ENCODE data around the gene HDAC5.
"Not testable (repeated sequence)": the region's sequence is repeated elsewhere in the genome, so short reads cannot be mapped to it uniquely, and the experiment has no call there.

HDAC5 gene

DNA sequence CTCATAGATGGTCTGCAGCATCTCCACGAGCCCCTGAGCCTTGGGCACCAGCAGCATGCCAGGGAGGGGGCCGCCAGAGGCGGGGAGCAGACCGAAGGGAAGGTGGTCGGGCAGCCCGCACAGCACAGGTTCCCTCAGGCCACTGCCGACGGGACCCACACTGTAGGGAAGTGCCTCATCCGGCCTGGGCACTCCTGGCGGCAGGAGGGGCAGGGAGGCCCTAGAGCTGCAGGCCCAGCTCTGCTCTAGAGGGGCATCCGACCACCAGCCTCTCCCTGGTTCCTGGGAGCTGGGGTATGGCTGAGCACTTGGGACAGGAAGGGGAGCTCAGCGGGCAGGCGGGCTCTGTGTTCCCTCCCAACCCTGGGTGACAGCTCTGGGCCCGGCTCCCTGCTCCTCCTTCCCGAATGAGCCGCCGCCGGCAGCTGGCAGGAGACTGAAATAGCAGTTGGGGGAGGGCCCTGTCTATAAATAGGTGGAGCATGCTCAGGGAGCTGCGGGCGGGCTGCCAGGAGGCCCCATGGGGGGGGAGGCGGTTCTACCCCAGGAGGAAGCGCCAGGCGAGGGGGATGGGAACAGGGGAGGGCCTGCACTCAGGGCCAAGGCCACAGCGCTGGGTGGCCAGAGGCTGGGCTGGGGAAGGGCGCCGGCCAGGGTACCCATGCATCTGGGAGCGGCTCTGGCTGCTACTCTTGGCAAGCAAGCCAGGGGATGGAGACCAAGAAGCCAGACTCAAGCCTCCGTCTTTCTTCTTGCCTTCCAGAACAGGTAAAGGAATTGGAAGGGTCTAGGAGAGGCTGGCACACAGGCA is 12.4 kb downstream of the HDAC5 start:
- DNase-seq: peak; percentile 98

DNA sequence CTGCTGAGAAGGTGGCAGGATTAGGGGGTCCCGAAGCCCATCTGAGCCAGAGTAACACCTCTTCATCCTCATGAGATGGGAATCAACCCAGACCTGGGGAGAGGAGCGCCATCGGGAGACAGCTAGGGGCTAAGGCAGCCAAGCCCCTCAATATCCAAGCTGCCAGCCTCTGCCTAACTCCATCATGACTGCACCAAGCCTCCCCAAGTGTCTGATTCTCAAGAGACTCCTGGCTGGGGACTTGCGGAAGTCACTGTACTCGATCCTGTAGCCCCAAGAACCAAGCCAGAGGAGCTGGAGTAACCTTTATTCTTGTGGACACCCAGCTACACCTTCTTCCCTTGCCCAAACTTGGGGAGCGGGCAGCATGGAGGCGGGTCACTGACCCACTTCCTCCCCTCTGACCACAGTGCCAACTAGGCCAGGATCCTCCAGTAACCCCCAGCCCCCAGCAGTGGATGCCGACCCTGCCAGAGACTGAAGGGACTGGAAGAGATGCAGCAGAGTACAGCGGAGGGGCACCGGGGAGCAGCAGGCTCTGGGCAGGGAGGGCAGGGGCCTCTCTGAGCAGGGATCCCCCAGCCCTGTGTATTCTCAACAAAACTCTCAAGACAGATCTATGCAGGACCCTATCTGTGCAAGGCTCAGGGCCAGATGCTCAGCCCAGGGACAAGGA is 13.3 kb downstream of the HDAC5 start:
- no peak for DNase-seq

DNA sequence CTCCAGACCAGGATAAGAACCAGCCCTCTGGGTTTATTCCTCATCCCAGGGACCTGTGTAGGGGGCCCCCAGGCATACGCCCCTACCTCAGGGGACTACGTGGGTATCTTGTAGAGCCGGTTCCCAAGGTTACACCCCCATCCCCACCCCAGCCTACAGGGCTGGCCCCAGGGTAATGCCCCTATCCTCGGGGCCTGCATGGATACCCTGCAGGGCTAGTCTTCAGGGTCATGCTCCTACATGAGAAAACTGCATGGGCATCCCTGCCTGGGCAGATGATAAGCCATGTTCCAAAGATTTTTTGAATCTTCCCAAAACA is 14.2 kb downstream of the HDAC5 start:
- no peak for DNase-seq

DNA sequence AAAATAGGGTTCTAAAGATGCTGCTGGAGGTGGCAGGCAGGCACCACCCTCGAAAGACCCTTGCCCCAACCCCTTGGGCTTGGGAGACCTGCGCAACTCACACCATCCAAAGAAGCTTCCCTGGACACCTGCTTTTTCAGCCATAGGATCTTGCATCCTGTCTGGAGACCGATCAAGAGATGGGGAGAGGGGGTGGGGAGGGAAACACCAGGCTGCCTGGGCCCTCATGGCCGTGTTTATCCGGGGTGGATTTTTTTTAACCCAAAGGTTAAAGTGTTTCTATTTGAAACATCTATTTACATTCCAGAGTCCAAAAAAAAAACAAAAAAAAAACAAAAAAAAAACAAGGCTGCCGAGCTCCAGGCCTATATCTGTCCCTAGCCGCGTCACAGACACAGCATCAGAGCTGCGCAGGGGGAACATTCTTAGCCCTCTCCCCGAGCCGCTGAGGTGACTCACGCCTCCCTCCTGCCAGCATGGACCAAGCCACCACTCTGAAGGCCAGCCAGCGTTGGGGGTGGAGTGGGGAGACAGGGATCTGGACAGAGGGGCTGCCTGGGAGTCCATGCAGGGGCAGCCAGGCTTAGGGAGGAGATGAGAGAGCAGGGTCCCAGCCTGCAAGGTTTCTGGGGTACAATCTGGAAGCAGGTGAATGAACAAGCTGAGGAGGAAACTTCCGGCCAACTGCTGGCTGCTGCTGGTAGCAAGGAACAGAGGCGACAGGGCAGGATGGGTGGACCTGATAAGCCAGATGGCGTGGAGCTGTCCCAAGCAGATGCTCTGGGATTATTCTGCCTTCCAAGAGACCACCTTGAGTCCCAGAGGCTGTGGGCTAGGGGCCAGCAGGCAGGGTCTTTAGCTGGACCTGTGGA is 14.8 kb downstream of the HDAC5 start:
- no peak for DNase-seq

DNA sequence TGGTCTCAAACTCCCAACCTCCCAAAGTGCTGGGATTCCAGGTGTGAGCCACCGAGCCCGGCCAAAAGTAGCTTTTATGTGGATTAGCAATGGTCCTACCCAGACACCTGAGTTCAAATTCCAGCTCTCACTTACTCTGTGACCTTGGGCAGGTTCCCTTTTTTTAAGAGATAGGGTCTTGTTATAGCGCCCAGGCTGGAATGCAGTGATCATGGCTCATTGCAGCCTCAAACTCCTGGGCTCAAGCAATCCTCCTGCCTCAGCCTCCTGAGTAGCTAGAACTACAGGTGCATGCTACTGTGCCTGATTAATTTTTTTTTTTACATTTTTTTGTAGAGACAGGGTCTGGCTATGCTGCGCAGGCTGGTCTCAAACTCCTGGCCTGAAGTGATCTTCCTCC is 16.6 kb downstream of the HDAC5 start:
- DNase-seq: no peak

DNA sequence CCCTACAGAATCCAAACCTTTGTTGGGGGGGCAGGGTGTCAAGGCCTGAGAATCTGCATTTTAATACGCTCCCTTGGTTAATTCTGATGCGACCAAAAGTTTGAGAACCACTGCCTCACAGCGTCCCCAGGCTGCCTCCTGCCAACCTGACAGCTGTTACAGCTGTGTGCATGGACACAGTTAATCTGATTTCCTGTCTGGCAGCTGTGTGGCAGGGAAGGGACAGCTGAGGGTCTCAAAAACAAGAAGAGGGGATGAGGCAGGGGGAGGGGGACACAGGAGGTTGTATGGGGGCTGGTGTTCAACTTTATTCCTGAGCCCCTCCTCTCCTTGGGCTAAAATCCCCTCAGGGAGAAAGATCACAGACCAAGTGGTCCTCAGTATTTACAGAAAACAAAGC is 17.5 kb downstream of the HDAC5 start:
- peak; percentile 61 for DNase-seq

DNA sequence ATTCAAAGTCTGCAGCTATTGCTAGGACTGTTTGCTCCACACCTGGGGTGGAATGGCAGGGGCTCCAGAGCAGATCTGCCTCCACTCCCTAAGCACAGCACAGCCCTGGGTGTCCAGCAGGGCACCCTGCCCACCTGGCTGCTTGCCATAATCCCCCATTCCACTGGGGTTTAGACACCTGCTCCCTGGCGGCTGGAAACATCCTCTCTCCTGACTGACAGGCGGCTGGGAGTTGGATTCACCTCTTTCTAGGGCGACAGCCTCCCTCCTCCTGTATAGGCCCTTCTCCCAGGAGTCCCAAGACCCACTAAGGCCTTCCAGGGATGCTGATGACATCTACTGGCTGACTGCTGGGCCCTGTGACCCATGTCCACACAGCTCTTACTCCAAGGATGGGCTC is 18.0 kb downstream of the HDAC5 start:
- peak; percentile 75 for DNase-seq

DNA sequence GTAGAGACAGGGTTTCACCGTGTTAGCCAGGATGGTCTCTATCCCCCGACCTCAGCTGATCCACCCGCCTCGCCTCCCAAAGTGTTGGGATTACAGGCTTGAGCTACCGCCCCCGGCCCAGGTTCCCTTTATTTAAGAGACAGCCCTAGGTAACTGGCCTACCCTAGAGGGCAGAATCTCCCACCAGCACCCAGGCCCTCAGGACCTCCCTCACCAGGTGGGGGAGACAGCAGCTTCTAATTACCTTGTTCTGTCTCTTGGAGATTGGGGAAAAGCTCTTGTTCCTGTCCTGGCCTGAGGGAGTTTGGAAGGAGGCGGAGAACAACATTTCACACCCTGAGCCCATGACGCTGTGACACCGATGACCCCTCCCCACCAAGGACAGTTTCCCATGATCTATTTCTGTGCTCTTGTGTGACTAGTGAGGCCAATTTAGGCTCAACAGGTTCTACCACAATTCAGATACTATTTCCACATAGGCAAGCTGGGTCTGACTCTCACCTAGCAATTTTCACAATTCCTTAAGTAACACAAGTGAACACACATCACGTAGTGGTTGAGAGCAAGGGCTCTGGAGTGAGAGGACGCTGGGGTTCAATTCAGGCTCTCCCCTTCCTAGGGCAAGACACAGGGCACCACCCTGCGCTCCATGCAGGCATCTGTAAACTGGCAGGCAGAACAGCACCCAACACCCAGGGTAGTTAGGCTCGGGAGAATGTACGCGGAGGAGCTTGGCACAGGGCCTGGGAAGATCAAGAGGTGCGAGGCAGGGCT is 20.4 kb downstream of the HDAC5 start:
- peak; percentile 16 for DNase-seq

DNA sequence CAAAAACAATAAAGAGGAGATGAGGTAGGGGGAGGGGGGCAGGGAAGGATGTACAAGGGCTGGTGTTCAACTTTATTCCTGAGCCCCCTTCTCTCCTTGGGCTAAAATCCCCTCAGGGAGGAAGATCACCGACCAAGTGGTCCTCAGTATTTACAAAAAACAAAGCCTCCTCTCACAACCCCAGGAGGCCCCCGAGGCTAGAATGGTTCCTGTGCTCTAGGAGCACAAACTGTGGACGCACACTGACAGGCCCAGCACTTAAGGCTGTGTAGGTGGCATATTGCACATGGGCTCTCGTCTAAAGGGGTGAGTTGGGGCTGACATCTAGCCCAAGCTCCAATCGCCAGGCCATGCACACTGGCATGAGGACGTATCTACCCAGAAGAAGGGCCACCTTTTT is 21.6 kb downstream of the HDAC5 start:
- DNase-seq: not testable (repeated sequence)

DNA sequence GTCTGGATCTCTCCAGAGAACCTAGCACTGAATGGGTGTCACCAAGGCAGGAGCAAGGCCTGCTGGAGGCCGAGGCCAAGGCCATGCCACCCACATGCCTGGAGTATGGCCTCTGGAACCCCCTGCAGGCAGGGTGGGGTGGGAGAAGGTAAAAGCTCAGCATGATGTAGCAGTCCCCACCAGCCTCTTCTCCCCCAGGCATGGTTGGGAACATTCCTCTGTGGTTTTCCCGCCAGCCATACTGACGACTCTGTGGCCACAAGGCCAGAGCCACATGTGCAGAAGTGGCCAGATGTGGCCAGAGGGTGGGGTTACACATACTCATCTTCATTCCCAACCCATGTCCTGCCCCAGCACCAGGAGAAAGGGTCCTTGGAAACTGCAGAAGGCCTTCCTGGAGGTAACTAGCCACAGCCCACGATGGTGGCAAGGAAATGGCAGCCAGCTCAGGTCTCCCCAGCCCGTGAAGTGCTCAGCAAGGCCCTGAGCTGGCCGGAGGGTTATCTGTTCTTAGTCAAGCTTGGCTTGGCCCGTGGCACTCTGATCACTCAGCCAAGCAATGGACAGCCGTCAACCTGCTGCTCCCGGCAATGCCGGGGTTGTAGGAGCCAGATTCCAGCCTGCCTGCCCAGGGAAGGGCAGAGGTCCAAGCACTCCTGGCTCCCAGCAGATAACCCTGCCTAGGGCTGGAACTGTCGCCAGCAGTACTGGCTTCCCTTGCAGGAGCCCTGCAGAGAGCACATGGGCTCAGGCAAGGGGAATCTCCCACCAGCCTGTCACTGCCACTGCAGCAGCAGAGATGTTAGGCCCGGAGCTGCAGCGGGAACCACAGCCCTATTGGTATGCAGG is 26.1 kb downstream of the HDAC5 start:
- DNase-seq: no peak

DNA sequence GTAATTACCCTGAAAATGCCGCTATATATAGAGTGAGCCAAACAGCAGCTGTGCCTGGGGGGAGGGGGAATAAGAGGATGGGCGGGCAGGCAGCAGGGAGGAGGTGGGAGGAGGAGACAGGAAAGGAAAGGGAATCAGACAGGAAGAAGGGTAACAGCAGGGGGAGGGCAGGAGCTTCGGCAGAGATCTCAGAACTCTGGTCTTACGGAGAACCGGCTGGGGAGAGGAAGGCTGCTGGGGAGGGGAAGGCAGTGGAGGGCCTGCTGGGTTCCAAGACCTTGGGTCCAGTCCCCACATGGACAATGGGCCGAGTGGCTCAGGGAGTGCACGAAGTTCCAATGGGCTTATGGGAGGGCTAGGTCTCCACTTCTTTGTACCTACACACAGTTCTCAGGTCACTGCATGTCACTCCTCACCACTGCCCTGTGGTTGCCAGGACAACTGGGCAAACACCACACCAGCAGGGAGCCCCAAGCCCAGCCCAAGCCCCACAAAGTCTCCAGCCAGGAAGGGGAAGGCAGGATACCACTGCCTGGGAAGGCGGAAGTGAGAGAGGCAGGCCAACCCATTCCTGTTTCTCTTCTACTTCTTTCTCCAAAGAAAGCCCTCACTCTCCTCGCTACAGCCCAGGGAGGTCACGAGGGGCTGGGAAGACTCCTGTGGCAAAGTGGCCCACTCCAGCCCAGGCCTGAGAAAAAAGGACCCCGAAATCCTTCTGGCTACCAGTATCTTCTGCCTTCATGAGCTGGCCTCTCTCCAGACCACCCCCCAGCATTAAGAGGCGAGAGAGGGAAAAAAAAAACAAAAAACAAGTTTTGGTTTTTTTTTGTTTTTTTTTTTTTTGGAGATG is 27.6 kb downstream of the HDAC5 start:
- peak; percentile 96 for DNase-seq

DNA sequence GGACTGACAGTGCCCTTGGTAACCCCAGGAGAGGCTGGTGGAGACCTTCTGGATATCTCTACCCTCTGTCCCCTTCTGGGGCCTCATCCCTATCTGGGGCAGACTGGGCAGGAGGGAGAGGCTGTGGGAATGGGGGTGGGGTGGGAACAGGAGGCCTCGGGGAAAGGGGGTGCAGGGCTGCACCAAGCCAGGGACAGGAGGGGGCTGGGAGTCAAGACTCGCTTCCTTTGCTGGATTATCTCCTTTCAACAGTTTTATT is 28.1 kb downstream of the HDAC5 start:
- DNase-seq: no peak

DNA sequence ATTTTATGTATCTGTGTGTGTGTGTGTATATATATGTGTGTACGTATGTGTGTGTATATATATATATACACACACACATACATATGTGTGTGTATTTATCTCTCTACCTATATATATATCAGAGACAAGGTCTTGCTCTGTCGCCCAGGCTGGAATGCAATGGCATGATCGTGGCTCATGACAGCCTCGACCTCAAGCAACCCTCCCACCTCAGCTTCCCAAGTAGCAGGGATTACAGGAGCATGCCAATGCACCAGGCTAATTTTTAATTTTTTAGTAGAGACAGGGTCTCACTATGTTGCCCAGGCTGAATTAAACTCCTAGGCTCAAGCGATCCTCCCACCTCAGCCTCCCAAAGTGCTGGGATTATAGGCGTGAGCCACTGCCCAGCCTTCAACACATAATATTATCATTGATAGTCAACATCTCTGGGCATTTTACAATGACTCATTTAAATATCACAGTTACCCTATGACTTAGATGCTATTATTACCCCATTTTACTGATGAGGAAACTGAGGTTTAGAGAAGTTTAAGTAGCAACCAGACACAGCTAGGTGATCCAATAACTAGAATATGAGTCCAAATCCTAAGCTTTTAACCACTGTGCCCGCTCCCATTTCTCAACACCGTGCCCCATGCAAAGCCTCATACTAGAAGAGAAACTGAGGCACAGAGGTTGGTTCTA is 28.6 kb downstream of the HDAC5 start:
- no peak for DNase-seq

DNA sequence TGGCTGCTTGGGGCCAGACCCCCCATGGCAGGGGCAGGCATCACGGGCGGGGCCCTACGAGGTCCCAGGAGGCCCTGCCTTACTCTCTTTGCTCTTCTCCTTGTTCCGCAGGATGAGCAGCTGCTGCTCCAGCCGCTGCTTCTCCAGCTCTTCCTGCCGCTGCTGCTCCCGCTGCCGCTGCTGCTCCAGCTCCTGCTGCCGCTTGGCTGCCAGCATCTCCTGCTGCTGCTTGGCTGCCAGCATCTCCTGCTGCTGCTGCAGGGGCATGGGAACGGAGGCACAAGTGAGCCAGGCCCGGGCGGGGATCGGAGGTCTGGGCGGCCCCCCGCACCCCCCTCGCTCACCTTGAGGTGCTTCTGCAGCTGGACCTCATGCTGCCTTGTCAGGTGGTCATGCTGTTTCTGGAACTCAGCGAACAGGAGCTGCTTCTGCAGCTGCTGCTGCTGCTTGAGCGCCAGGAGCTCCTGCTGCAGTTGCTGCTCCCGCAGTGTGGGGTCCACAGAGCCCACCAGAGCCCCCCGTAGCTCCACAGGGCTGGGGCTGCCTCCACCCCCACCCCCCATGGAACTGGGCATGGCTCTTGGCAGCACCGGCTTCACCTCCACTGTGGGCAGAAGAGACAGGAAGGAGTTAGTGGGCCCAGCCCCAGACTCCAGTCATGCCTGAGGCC is 30.1 kb downstream of the HDAC5 start:
- no peak for DNase-seq

DNA sequence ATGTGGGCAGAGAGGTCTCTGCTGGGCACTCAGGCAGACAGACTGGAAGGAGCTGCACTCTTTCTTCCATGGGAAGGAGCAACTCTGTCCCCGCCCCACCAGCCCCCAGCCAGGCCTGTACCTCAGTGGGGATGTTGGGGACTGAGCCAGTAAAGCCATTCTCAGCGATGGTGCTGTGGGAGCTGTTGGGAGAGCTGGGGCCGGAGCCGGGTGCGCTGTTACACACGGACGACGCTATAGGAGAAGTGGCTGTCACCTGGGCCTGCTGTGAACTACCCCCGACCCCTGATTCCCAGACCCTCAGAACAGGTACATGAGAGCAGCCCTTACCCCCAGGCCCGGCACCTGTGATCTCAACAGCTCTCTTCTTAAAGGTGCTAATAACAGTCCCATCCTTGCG is 31.4 kb downstream of the HDAC5 start:
- DNase-seq: no peak

DNA sequence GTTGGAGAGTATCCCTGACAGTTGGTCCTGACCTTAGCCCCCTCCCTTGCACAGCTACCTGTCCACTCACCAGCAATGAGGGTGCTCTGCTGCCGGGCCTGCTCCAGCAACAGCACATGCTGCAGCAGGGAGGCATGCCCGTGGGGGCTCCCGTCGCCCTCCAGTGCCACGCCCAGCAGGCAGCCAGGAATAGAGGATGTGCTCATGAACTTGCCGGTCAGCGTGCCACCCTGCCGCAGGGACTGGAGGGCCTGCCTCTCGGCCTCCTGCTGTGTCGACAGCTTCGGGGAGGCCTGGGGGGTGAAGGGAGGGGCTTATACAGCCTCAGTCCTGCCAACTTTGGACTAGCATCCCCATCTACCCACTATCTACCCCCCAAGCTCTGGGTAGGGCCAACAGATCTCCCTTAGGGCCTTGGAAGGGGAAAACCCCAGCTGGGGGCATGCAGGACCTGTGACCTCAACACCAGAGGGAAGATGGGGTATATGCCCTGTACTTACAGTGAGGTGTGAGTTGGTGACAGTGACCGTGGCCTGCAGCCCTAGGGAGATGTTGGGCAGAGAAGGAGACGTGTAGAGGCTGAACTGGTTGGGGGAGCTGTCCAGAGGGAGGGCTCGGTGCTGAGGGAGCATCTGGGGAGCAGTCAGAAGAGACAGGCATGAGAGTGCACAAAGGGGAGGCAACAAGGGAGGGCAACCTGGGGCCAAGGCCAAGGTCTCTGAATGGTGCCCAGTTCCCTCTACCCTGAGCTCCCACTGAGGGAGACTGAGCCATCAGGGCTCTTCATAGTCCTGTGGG is 32.0 kb downstream of the HDAC5 start:
- DNase-seq: no peak

DNA sequence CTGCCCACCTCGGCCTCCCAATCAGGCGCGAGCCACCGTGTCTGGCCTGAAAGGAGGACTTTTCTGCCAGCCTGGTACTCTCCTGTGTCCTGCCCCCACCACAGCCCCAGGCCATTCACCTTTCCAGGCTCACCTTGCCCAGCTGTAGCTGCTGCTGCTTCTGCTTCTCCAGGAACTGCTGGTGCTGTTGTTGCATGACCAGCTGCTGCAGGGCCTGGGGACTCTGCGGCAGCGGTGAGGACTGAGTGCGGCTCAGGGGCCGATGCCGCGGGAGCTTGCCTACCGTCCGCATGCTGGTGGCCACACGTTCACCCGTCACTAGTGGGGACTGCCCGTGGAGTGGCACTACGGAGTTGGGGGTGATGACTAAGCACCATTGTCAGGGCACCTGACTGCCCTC is 35.2 kb downstream of the HDAC5 start:
- DNase-seq: no peak

DNA sequence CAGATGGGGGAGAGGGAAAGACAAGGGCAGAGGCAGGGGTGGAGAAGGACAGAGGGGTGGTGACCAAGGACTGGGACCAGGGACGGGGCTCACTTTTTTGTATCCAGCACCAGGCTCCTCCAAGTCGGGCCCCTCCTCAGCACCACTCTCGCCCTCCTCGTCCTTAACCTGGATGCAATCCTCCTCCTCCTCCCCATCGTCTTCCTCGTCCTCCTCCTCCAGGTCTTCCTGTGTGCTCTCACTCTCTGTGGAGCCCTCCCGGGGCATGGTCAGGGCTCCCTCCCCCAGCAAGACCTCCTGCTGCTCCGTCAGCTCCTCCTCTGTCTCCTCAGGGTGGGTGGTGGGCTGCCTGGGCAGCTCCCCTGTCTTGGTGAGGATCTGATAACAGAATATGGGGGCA is 36.1 kb downstream of the HDAC5 start:
- DNase-seq: peak; percentile 41
